Measurements from ENCODE around the gene C1R. TPM values are rescaled to one million over a fixed set of nuclear protein-coding genes. Genes with fewer than 3 reads are reported as not detected.

C1R gene
- total RNA-seq, 1 donor from 2014 or later = 35.1 TPM

DNA sequence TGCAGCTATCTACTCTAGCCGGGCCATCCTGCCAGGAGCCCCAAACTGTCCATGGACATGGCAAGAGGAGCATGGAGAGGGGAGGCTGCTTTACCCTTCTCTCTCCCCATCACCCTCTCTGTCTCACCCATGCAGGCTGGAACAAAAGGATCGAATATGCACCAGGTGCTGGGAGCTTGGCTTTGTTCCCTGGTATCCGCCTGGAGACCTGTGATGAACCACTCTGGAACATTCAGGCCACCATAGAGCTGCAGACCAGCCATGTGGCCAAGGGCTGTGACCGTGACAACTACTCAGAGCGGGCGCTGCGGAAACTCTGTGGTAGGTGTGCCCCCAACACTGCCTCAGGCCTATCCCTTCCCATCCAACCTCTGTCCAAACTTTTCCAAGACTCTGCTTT is 43.8 kb upstream of the C1R start:
- no peak overlapping the region for H3K4me3 Mint-ChIP-seq (ENCODE audit: unreplicated experiment)
- H3K27me3 Mint-ChIP-seq (ENCODE audit: unreplicated experiment) = peaks cover 3% of the 10 kb centered on the region
- TF ChIP-seq, protein P1, sequence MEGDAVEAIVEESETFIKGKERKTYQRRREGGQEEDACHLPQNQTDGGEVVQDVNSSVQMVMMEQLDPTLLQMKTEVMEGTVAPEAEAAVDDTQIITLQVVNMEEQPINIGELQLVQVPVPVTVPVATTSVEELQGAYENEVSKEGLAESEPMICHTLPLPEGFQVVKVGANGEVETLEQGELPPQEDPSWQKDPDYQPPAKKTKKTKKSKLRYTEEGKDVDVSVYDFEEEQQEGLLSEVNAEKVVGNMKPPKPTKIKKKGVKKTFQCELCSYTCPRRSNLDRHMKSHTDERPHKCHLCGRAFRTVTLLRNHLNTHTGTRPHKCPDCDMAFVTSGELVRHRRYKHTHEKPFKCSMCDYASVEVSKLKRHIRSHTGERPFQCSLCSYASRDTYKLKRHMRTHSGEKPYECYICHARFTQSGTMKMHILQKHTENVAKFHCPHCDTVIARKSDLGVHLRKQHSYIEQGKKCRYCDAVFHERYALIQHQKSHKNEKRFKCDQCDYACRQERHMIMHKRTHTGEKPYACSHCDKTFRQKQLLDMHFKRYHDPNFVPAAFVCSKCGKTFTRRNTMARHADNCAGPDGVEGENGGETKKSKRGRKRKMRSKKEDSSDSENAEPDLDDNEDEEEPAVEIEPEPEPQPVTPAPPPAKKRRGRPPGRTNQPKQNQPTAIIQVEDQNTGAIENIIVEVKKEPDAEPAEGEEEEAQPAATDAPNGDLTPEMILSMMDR (IDR thresholded peaks at IDR 0.05) = no peak

DNA sequence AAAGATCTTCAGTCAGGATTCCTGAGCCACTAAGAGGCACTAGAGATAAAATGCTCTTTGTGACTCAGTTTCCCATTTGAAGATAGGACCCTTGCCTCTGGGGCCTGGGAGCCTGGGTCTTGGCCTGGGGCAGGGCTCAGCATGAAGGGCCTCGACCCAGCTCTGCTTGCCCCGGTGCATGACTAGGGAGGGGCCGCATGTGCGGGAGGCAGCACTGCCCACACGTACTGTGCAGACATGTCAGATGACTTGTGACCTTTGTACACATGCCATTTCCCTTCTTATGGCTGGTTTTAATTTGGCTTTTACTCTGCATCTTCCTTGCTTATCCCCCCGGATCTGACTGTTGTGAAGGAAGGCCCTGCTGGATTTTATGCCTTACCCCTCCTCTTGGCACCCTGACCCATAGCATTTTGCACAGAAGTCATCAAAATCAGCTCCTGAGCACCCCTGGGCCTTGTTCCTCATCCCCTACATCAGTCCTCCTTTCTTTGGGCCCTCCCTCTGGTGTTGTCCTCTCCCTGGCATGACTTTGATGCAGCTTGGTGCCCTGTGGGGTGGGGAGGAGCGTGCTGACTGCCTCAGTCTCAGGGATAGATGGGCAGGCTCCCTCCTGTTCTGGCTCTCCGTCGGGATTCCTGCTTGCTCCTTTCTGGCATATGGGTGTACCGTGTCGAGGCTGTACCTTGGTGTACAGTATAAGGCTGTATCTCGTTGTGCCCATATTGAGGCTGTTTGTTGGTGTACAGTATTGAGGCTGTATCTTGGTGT is 42.3 kb upstream of the C1R start:
- peaks cover 15% of the 10 kb centered on the region for H3K4me1 Mint-ChIP-seq (ENCODE audit: unreplicated experiment)
- no peak for DNase-seq (ENCODE audit: extremely low spot score, unreplicated experiment)
- TF ChIP-seq, protein P1 (IDR thresholded peaks at IDR 0.05) = no peak
- H3K4me3 Mint-ChIP-seq (ENCODE audit: unreplicated experiment) = no peak overlapping the region
- no peaks in the 10 kb centered on the region for H3K36me3 Mint-ChIP-seq (ENCODE audit: unreplicated experiment)
- H3K9me3 Mint-ChIP-seq (ENCODE audit: unreplicated experiment) = no peaks in the 10 kb centered on the region
- no peak overlapping the region for H3K27ac Mint-ChIP-seq (ENCODE audit: unreplicated experiment)
- peaks cover 3% of the 10 kb centered on the region for H3K27me3 Mint-ChIP-seq (ENCODE audit: unreplicated experiment)

More for the DNA sequence above, 43.8 kb upstream of the C1R start:
- no peak for DNase-seq (ENCODE audit: extremely low spot score, unreplicated experiment)
- no peaks in the 10 kb centered on the region for H3K36me3 Mint-ChIP-seq (ENCODE audit: unreplicated experiment)
- H3K27ac Mint-ChIP-seq (ENCODE audit: unreplicated experiment) = no peak overlapping the region
- peaks cover 2% of the 10 kb centered on the region for H3K4me1 Mint-ChIP-seq (ENCODE audit: unreplicated experiment)
- H3K9me3 Mint-ChIP-seq (ENCODE audit: unreplicated experiment) = no peaks in the 10 kb centered on the region

DNA sequence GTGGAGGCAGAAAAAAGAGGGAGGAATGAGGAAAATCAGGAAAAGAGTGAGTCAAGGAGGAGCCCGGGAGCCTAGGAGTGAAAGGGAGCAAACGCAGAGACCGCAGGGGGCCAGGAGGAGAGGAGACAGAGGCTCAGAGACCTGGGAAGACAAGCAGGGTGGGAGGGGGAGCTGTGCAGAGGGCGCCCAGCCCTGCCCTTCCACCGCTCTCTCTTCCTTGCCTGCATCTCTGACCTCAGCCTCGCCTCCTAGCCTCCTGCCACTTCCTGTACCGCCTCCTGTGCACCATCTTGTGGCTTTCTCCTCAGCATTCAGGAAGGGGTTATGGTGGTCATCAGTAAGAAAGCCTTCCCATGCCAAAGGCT is 39.2 kb upstream of the C1R start:
- Mint-ChIP-seq H3K36me3 (ENCODE audit: unreplicated experiment) (peaks cover 4% of the 10 kb centered on the region), H3K27me3 (ENCODE audit: unreplicated experiment) (peaks cover 16% of the 10 kb centered on the region), H3K4me1 (ENCODE audit: unreplicated experiment) (peaks cover 24% of the 10 kb centered on the region), H3K27ac (ENCODE audit: unreplicated experiment) (no peak overlapping the region), H3K9me3 (ENCODE audit: unreplicated experiment) (no peaks in the 10 kb centered on the region), H3K4me3 (ENCODE audit: unreplicated experiment) (peak overlapping the region; percentile 75)
- TF ChIP-seq, protein P1 (IDR thresholded peaks at IDR 0.05) = no peak
- DNase-seq (ENCODE audit: extremely low spot score, unreplicated experiment) = no peak

DNA sequence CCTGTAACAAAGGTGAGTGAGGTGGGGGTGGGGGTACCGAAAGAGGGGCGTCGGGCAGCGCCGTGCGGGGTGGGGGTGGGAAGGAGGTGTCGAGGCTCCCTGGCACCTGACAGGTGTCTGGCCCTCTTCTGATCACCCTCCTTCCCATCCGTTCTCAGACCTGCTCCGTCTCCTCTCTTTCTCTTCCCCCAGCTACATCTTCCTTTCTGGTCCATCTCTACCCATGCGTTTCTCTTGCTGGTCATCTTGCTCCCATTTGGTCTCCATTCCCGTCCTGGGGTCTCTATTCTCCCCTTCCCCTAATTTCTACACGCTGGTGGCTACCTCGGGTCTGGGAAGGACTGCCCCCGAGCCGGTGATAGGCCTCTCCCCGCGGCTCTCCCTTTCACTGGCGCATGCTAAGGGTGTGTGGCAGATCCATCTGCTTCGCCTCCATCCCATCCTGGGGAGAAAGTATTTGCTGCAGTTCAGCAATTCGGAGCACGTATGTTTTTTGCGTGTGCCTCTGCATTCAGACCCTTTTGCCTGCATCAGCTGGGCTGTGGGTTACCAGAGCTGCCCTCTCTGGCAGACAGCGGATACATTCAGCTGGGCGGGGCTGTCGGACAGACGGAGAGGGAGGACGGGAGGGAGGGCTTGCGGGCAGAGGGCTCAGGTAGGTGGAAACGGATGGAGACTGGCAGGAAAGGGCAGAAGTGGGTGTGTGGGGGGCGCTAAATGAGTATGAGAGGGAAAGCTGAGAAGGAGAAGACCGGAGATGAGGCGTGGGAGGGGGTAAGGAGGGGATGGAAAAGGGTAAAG is 38.7 kb upstream of the C1R start:
- H3K27me3 Mint-ChIP-seq (ENCODE audit: unreplicated experiment) = peaks cover 16% of the 10 kb centered on the region
- H3K9me3 Mint-ChIP-seq (ENCODE audit: unreplicated experiment) = no peaks in the 10 kb centered on the region
- H3K36me3 Mint-ChIP-seq (ENCODE audit: unreplicated experiment) = peaks cover 4% of the 10 kb centered on the region
- H3K27ac Mint-ChIP-seq (ENCODE audit: unreplicated experiment) = peak overlapping the region; percentile 42
- TF ChIP-seq, protein P1 (IDR thresholded peaks at IDR 0.05) = no peak
- peaks cover 24% of the 10 kb centered on the region for H3K4me1 Mint-ChIP-seq (ENCODE audit: unreplicated experiment)
- H3K4me3 Mint-ChIP-seq (ENCODE audit: unreplicated experiment) = peak overlapping the region; percentile 75
- DNase-seq (ENCODE audit: extremely low spot score, unreplicated experiment) = no peak
